T-helper 2 cell treated with Interferon-gamma antibody and Interleukin-4, amounts not matched to agents 100 ng/mL and 5 ng/mL, for 36 hours (primary cell): ENCODE data around the gene PHACTR1. TPM values are rescaled to one million over a fixed set of nuclear protein-coding genes. Genes with fewer than 3 reads are reported as not detected.

ENCODE experiments used
- intact Hi-C: fragments of 100-400 bp; cut with micrococcal nuclease; formaldehyde crosslinking; loops from one replicate; pipeline ENCODE4 v1.15.1; 2023
- total RNA-seq: library from RNA; stranded (reverse); gene quantifications from 2 replicates; pipeline ENCODE4 v1.2.3, GENCODE V29; 2022

PHACTR1 gene
- total RNA-seq, 1 donor from 2014 or later = 0.11 TPM

DNA sequence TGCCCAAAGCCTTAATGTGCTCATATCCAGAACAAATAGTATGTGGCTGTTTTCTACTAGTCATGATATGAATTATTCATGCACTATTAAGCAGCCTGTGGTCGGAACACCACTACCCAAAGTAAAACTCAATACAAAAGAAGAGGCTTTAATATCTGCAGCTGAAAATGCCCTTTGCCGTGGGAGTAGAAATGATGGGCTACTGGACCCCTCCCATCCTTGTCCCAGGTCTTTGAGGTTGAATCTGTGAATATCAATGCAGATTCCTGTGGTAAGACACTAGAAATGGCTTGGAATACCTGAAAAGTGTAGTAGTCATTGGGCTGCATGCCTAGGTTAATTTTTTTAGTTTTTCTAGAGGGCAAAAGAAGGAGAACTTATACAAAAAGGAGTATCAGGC, 308.0 kb downstream of the PHACTR1 start:
- intact Hi-C loops = no loop called here

DNA sequence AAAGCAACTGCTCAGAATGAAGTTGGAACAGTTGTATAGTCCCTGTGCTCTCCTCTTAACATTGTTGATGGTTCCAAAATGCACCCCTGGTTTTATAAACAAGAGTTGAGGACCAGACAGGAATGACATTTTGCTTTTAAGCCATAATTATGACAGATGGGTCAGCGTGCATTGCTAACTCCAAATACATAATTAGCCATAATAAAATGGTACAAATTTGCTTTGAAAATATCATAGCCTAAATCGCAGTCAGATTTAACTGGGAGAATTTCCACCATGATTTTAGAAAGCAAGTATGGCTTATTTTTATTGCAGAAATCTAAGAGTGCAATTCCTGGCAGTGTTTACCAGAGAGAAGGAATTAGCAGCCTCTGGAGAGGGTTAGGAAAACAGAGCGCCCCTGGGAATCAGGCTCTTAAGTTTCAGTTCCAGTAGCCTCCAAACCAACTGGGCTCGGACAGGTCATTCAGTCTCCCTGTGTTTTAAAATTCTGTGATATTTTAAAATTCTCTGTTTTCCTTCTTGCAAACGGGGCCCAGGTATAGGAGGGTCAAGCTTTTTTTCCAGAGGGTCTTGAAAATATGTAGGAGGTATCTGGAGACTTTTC, 309.4 kb downstream of the PHACTR1 start:
- intact Hi-C loops = no loop called here

DNA sequence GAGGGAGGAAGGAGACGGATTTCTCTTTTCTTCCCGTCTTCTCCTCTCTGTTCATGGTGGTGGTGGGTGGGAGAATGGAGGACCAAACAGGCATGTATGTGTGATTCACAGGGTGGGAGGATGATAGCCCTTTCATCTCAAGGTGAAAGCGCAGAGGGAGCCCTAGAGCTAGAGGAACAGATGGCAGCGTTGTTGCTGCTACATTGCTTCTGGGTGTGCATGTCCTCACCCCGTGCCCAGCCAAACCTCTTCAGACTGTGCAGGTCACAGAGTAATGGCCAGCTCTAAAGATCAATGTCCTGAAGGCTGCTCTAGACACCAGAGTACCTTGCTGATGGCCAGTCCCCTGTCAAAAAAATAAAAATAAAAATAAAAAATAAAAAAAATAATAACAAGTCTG, 310.0 kb downstream of the PHACTR1 start:
- intact Hi-C loops = no loop called here

DNA sequence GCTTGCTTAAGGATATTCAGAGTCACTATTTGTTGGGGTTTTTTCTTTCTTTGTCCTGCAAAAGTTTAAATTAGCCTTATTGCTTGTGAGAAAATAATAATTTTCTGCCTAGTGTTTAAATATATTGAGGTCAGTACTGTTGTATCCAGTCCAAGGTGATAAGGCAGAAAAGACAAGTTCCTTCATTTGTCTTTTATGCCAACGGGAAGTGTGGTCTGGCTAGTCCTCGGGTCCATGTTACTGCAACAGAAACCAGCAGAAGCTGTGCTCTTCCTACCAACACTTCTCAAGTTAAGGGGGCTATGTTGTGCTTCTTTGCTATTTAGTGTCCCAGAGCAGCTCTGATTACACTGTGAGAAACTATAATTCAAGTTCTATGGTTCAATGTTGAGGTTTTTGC, 310.6 kb downstream of the PHACTR1 start:
- intact Hi-C loops = no loop called here

DNA sequence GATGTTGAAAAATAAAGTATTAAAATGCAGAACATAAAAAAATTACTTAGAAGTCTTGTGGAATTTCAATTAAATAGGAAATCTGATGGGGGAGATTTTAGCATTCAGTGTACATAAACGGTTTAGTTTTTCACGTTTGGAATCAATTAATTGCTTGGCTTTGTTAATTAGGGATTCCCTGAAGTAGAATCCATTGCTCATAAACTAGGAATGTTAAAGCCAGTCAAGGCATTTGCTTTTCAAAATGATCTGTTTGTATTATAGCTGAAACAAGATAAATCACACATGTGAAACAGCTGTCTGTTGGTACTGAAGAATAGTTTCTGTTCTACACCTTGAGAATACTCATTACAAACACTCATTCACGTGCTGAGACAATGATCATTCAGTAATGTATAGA, 313.8 kb downstream of the PHACTR1 start:
- intact Hi-C loops = no loop called here

DNA sequence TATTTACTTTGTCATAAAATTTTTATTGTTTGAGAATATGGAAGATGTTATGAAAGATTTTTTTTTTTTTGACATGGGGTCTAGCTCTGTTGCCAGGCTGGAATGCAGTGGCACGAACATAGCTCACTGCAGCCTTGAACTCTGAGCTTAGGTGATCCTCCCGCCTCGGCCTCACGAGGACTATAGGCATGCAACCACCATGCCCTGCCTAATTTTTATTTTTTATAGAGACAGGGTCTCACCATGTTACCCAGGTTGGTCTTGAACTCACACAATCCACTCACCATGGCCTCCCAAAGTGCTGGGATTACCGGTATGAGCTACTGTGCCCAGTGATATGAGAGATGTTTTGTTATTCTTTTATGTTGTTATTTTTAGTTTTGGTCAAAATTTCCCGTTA, 316.0 kb downstream of the PHACTR1 start:
- intact Hi-C loops = no loop called here

DNA sequence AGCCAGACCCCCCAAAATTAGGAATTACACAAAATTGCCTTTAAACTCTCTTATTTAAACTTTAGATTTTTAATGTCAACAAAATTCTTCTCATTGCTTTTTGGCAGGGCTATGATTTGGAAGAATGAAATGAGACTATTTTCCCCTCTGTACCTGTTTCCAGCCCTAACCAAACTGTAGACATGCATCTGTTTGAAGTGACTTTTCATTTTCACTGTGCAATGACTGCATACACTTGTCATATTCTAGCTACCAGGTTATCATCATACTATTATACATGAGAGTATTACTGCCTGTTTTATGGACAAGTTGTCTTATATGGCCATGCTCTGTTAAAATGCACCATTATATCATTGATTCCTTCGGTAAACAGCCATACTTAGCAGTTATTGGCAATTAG, 316.6 kb downstream of the PHACTR1 start:
- intact Hi-C loops = no loop called here

DNA sequence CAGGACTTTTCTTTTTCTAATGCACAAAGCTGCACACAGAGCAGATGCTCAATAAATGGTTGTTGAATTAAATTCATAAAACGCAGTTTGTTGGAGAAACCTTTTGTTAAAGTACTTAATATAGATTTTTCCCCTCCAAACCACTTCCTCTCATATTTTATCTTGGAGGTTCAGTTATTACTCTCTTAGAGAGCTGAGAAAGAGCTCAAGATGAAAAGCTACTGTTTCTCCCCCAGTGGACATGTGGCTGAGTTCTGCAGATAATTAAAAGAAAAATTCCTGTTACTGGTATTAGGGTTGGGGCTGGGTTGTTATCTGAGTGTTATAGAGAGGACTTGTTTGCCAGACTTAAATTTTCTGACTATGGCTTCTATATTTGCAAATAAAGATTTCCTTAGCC, 317.7 kb downstream of the PHACTR1 start:
- intact Hi-C loops = no loop called here

DNA sequence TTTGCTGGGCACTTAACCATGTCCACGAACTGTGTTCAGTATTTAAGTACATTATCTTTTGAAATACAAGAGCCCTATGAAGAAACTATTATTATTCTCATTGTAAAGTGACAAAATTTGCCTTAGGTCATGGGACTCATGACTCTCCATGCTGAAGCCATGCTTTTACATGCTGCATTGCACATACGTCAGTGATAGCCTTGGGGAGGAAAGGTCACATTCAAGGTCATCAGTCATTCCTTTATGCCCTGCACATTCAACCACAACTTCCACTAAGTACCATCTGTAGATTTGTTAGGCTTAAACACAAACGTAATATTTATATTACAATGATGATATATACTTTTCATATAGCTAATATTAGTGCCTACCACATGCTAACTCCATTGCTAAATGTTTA, 319.0 kb downstream of the PHACTR1 start:
- intact Hi-C loops = no loop called here

DNA sequence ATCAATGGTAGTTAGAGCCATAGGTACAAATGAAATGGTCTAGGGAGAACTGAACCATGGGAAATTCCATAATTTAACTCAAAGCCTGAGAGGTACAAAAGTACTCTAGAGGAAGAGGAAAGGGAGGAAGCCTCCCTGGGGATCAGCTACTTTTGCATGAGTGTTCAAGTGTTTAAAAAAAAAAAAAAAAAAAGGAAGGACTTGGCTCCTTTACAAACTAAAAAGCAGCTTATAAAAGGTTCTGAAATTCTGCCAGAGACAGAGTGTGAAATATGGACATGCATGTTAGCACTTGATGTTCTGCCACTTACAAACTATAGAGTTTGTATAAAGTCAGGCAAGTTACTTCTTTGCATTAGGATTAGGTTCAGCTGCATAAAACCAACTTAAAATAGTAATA, 321.7 kb downstream of the PHACTR1 start:
- intact Hi-C loops = no loop called here

DNA sequence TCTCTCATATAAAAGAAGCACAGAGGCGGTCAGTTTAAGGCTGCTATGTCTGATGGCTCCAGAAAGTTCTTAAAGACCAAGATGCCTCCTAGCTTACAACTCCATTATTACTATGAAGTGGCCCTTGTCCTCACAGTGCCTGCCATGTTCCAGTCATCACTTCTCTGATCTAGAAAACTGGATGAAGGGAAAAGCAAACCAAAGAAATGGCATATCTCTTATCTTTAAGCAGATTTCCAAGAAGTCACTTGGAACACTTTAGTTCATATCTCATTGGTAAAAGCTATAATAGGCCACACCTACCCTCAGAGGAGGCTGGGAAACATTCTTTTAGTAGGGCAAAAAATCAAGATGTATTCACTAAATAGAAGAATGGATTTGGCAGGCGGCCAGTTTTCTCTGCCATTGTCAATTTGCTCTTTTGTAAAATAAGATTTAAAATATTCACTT, 322.2 kb downstream of the PHACTR1 start:
- intact Hi-C loops = no loop called here

DNA sequence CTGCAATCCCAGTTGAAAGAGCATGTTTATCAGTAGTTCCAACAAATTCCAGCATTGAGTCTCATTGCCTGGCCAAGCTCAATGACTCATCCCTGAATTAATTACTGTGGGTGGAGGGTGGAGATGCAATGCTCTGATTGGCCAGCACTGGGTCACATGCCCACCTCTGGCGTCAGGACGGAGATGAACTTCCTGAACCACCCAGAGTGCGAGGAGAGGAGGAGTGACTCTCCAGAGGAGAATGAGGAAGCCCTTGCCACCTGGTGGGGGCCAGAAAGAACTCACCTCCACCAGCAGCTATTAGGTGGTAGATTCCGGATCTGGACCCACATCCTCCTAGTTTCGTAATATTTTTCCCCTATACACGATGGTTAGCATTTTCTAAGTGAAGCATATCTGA, 327.8 kb downstream of the PHACTR1 start:
- intact Hi-C loops = no loop called here

DNA sequence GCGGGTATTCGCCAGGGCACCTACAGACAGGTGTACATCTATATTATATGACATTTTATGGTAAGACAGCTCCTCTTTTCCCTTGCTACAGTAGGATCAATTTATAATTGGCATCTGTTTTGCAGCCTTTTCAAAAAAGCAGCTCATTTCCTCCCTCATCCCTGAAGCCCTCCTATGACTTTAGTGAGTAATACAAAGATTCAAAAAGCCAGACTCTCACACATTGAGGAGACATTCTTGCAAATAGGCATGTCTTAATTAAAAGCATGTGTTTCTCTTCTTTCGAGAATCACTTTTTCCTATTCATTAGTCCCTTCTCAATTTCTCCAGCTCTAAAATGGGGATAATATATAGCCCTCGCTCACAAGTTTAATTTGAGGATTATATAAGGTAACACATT, 328.3 kb downstream of the PHACTR1 start:
- intact Hi-C loops = no loop called here

DNA sequence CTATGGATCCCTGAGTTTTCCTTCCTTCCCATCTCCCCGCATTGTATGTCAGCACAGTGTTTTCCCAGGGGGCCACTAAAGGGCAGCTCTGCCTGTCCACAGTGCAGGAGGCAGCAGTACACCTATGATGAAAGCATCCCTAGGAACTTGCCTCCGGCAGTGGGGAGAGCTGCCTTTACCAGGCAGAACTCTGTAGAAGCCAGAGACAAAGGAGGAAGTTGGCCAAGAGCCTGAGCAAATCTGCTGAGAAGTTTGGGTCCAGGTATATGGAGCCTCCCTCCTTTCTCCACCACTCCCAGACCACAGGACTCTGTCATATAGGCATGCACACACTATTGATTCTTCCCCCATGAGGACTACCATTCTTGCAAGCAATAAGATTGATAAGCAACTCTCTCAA, 329.1 kb downstream of the PHACTR1 start:
- intact Hi-C loops = no loop called here

DNA sequence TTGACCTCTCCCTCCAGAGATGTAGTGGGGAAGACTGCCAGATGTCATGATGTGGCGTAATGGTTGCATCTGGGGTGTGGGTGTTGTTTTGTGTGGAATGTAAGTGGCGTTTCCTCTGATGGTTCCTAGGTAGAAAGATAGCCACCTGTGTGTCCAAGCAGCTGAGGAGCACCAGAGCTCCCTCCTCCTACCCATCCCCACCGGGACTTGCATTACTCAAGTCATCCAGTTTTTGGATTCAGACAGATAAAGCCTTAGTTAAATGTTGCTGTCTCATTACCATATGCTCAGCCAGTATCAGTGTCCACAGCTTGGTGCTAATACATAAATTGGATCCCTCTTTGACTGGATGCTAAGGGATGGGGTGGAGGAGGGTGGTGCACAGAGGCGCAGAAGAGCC, 329.5 kb downstream of the PHACTR1 start:
- intact Hi-C loops = no loop called here

DNA sequence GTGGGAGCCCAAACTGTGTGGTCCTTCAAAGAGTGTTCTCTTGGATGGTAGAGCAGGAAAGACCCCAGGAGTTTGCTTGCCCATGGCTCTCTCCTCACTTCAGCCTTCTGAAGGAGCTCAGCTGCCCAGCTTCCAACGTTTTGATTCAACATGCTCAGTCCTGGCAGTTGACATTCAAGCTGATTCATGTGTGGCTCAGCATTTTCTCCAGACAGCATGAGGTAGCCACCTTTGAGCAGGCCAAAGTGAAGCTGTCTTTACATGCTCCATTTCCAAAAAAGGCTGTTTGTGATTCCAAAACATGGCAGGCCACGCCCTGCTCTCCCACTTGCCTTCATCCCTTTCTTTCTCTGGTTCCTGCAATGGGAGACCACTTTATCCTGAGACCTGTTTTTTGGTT, 331.5 kb downstream of the PHACTR1 start:
- intact Hi-C loops = no loop called here

DNA sequence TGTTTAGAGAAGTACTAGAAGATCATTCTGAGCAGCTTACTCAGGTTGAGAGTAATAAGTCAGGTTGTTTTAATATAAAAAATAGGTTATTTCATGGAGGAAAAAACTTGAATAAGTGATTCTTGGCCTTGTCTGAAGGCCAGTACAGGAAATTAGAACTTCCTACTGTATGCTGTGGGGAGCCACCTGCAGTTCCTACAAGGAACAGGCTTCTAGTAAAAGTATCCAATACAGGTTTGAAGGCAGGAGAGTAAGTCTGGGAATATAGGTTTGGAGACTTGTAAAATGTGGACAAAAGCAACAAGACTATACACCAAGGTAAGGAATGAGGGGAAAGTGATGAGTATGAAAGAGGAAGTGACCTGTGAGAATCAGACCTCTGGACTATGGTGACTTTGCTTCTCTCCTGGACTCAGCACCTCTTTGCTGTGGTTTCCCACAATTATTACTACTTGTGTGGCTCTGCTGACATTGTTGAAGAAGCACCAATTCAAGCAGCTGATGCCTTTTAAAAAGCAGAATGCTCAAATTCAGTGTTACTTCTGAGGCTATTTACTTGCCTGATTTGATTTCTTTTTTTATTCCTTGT, 333.2 kb downstream of the PHACTR1 start:
- intact Hi-C loops = no loop called here

DNA sequence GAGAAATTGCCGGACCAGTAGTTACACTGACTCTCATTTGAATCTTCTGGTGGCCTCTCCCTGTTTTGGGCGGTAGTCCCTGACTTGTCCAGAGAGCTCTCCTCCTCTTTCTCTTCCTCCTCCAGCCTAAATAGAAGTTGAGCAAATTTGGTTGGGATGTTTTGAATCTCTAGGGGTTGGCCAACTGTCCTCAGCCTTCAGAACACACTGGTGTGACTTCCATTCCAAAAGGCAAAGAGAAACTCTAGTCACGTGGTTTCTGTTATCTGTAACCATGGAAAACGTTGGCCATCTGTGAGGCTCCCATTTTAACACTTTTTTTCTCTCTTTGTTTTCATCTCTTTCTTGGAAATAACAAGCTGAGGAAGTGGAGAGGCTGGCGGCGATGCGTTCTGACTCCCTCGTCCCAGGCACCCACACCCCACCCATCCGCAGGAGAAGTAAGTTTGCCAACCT, 336.5 kb downstream of the PHACTR1 start:
- intact Hi-C loops = no loop called here

DNA sequence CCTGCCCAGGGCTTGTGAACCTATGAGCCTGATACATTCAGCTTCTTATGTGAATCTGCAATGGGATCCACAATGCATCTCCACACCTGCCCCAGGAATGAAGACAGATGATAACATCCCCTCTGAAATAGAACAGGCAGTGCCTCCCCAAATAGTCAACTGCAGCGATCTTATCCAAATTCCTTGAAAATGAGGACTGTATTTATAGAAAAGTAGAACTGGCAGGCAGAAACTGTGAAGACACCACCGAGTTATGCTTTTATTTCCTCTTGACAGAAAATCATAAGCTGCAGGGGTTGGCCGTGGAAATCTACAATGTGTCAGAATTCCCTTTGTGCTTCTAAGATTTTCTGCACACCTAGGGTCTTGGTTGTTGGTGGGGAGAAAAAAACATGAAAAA, 341.5 kb downstream of the PHACTR1 start:
- intact Hi-C loops = no loop called here

DNA sequence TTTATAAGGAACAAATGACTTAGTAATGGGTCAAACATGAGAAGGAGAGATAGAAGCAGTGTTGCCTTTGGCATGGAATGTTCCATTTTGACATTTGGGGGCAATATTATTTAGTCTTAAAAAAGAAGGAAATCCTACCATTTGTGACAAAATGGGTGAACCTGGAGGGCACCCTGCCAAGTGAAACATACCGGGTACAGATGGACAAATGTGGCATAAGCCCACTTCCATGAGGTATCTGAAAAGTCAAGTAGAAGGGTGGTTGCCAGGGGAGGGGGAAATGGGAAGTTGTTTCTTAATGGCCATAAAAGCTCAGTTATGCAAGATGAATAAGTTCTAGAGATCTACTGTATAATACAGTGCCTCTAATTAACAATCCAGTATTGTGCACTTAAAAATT, 342.5 kb downstream of the PHACTR1 start:
- intact Hi-C loops = no loop called here

DNA sequence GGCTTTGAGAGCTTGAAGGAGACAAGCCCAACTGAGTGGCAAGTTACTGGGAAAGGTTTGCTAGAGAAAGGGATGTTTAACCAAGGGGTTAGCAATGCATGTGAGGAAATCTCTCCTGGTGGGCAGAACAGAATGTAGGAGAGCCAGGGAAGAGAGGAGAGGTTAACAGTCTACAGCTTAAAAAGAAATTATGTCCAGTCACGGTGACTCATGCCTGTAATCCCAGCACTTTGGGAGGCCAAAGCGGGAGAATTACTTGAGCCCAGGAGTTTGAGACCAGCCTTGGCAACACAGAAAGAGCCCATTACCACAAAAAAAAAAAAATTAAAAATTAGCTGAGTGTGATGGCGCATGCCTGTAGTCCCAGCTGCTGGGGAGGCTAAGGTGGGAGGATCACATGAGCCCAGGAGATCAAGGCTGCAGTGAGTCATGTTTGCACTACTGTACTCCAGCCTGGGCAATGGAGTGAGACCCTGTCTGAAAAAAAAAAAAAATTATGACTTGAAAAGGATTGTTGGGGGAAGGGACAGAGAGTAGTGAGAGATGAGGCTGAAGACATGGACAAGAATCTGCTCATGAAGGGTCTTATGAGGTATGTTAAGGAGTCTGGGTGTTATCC, 346.8 kb downstream of the PHACTR1 start:
- intact Hi-C loops = no loop called here

DNA sequence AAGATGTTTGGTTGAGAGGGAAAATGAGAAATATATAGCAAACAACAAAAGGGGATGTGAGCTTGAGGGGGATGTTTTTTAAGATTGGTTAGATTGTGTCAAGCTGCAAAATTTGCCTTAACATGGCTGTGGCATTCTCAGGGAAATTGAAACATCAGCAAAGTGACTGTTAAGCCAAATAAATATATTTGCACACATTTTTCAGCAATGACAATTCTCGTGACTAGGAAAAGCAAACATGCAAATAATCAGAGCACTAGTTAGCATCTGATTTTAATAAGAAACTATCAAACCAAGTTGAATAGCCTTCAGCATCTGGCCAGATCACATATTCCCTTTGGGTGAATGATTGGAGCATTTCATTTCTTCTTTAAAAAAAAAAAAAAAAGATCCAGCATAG, 349.0 kb downstream of the PHACTR1 start:
- intact Hi-C loops = no loop called here

DNA sequence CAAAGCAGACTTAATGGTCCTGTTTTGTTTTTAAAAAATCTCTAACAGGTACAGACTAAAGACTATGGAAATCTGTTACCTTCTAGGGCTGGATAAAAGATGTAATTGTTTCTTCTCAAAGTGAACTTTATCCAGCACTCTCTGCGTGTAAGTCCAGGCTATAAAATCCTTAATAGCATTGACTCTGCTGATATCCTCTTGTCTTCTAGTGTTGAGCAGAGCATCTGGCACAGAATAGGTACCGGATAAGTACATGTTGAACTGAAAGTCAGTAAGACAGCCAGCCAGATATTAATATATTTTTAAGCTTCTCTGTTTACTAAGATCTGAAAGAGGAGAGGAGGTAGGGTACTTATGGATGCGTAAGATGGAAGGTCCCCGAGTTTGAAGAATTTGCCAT, 349.5 kb downstream of the PHACTR1 start:
- intact Hi-C loops = no loop called here
